Iris pigment epithelial cell (primary cell): Measurements from ENCODE around the gene CNGA3.

Experiments used
- DNase-seq: peaks from one replicate; pipeline ENCODE4 v3.0.0-alpha.2; 2011; ENCODE audit warnings: low read depth

CNGA3 gene

GRCh38 chr2:98444436-98445176 is 98.3 kb downstream of the CNGA3 start, which contains the start of gene INPP4A:
Gene INPP4A, plus strand, starts transcription at chr2:98444858. Its CDS starts 75,191 bp downstream, at chr2:98520049.
- peak; percentile 47 for DNase-seq

GRCh38 chr2:98445177-98445682 is 99.0 kb downstream of the CNGA3 start:
- no peak for DNase-seq

GRCh38 chr2:98445683-98446581 is 99.7 kb downstream of the CNGA3 start:
- no peak for DNase-seq

- no peak for DNase-seq
Observed at GRCh38 chr2:98446850-98447249, 100.6 kb downstream of the CNGA3 start.
